K562 (cell line): ENCODE results near the gene RPL28. TPM values are rescaled to one million over a fixed set of nuclear protein-coding genes. Genes with fewer than 3 reads are reported as not detected.
A peak's percentile ranks its signal among the peaks of the same experiment; 100 is the strongest.

Experiments
- ATF1 ChIP-seq, 2 experiments: fragments of 450-650 bp in 1 of 2; IDR thresholded peaks; 2 replicates each; pipeline ENCODE4 v1.6.1; 2016; ENCODE audit warnings: missing compliant biosample characterization in 1 of 2, missing genetic modification characterization in 1 of 2
- ATF6 ChIP-seq: sonication (generic); formaldehyde crosslinking; IDR thresholded peaks from 2 replicates; pipeline ENCODE4 v1.4.0; 2020; ENCODE audit warnings: mild to moderate bottlenecking, missing genetic modification reagents
- CTCFL ChIP-seq: IDR thresholded peaks from 2 replicates; pipeline ENCODE4 v1.6.1; 2011; ENCODE audit warnings: borderline replicate concordance, low read depth, mild to moderate bottlenecking, moderate library complexity, low read length; ENCODE audit not compliant: insufficient read depth, poor library complexity, severe bottlenecking
- FUS ChIP-seq: fragments of 200-400 bp; formaldehyde crosslinking; optimal IDR thresholded peaks from 2 replicates; pipeline ENCODE3; 2017; ENCODE audit warnings: low read depth, low read length
- GTF2E2 ChIP-seq: fragments of 200-800 bp; sonication (Bioruptor generic); IDR thresholded peaks from 2 replicates; pipeline ENCODE4 v1.6.1; 2016; ENCODE audit warnings: missing genetic modification characterization, missing compliant biosample characterization
- NRF1 ChIP-seq, 2 experiments: fragments of 450-650 bp; IDR thresholded peaks in 1 of 2; conservative IDR thresholded peaks in 1 of 2; 2 replicates each; pipeline ENCODE4 v1.6.1; 2014; ENCODE audit warnings: mild to moderate bottlenecking in 2 of 2
- PHTF2 ChIP-seq: fragments of 250-450 bp; sonication (Bioruptor Pico); IDR thresholded peaks from 2 replicates; pipeline ENCODE4 v1.5.0; 2021; ENCODE audit warnings: mild to moderate bottlenecking
- RB1 ChIP-seq: fragments of 450-650 bp; IDR thresholded peaks from 2 replicates; pipeline ENCODE4 v1.6.1; 2017; ENCODE audit warnings: low read depth, mild to moderate bottlenecking
- RCOR1 ChIP-seq, 2 experiments: IDR thresholded peaks; 2 replicates each; pipeline ENCODE4 v1.6.1; 2012; ENCODE audit warnings: low read depth in 2 of 2, low read length in 2 of 2, borderline replicate concordance in 1 of 2, improper control_type of control experiment in 1 of 2
- SMAD3 ChIP-seq: fragments of 450-650 bp; formaldehyde crosslinking; conservative IDR thresholded peaks from 2 replicates; pipeline ENCODE4 v1.4.0; 2020; ENCODE audit warnings: mild to moderate bottlenecking
- SRF ChIP-seq, 2 experiments: fragments of 250-450, 450-650 bp in 1 of 2; sonication (Bioruptor Pico) in 1 of 2; sonication (generic) in 1 of 2; formaldehyde crosslinking; IDR thresholded peaks; 2 replicates each; pipeline versions ENCODE4 v1.5.0 to v1.5.1; 2020 to 2022; ENCODE audit warnings: mild to moderate bottlenecking in 1 of 2, missing genetic modification reagents in 1 of 2
- STAT5B ChIP-seq: fragments of 250-450 bp; sonication (Bioruptor Pico); IDR thresholded peaks from 2 replicates; pipeline ENCODE4 v1.8.0; 2021; ENCODE audit warnings: mild to moderate bottlenecking, inconsistent platforms
- TBP ChIP-seq: optimal IDR thresholded peaks from 2 replicates; pipeline ENCODE3; 2011; ENCODE audit warnings: low read depth, low read length, improper control_type of control experiment
- ZNF277 ChIP-seq: fragments of 250-450 bp; sonication (Bioruptor Pico); IDR thresholded peaks from 2 replicates; pipeline ENCODE4 v1.8.0; 2022; ENCODE audit warnings: inconsistent platforms, mild to moderate bottlenecking, moderate library complexity, borderline replicate concordance
- polyA plus RNA-seq, 8 experiments: library from polyadenylated mRNA; depleted of rRNA in 4 of 8; stranded (reverse) in 5 of 8; unstranded in 3 of 8; fragments of >200 nt; fragmentation: Nextera tagmentation in 2 of 8; fragmentation: Illumina TruSeq in 1 of 8; extraction: Ambion mirVana in 2 of 8; extraction: Trizol in 1 of 8; gene quantifications; 2 replicates each; pipeline versions ENCODE4 v1.2.1 to v1.2.3, GENCODE V29; 2011 to 2014; ENCODE audit warnings: inconsistent platforms in 1 of 8, missing spikeins in 1 of 8
- total RNA-seq, 7 experiments: library from RNA; depleted of rRNA in 6 of 7; stranded (reverse); fragments of >200 nt in 6 of 7; fragmentation: Illumina TruSeq in 2 of 7; extraction: Trizol in 2 of 7; gene quantifications; 2 replicates each; pipeline versions ENCODE4 v1.2.1 to v1.2.3, GENCODE V29; 2011 to 2021; ENCODE audit warnings: low replicate concordance in 1 of 7
- TF ChIP-seq, protein P1 (sequence below): conservative IDR thresholded peaks from 2 replicates; pipeline ENCODE4 v1.6.1; 2011; ENCODE audit warnings: low read depth, mild to moderate bottlenecking, low read length; ENCODE audit not compliant: control insufficient read depth
- TF ChIP-seq, protein P2 (sequence below): IDR thresholded peaks from 2 replicates; pipeline ENCODE4 v1.6.1; 2011; ENCODE audit not compliant: insufficient read length; ENCODE audit errors: extremely low read depth

The RPL28 gene
- total and polyA plus RNA-seq, 9 of the 15 experiments (the other 6 are each of a cell fraction or from before 2014, with no cell fraction given), result 124 to 3,106 (median 622) TPM

GRCh38 chr19:55385724-55386492 is at the start of gene RPL28 (continued):
- TF ChIP-seq ATF6 (CRISPR knock-in tag) (peak; percentile 29; the same call in 1 of the 2 replicates), SRF (CRISPR knock-in tag; IDR thresholded peaks at IDR 0.05) (no peak), FUS (no peak), CTCFL (no peak), PHTF2 (CRISPR knock-in tag) (no peak), STAT5B (CRISPR knock-in tag) (no peak), RB1 (peak; percentile 68), TBP (peak; percentile 99), RCOR1 (IDR thresholded peaks at IDR 0.05; ENCODE audit: borderline replicate concordance in 1 of 2, low read depth in 2 of 2, low read length in 2 of 2) (peak in 1 of 2 experiments; percentile 32; a peak in 1 of 4 replicates), ZNF277 (no peak), SMAD3 (CRISPR knock-in tag) (no peak; the same call in 1 of the 2 replicates), ATF1 (CRISPR knock-in tag; IDR thresholded peaks at IDR 0.05) (no peak), ATF1 (tag; IDR thresholded peaks at IDR 0.05) (peak; percentile 93), GTF2E2 (tag) (peak; percentile 95; the same call in 1 of the 2 replicates), NRF1 (conservative IDR thresholded peaks at IDR 0.05 in 1 of 2, IDR thresholded peaks at IDR 0.05 in 1 of 2) (peak; percentile 19 to 50; a peak in 2 of 4 replicates)
- TF ChIP-seq, protein P1, sequence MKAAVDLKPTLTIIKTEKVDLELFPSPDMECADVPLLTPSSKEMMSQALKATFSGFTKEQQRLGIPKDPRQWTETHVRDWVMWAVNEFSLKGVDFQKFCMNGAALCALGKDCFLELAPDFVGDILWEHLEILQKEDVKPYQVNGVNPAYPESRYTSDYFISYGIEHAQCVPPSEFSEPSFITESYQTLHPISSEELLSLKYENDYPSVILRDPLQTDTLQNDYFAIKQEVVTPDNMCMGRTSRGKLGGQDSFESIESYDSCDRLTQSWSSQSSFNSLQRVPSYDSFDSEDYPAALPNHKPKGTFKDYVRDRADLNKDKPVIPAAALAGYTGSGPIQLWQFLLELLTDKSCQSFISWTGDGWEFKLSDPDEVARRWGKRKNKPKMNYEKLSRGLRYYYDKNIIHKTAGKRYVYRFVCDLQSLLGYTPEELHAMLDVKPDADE, result peak; percentile 86
- TF ChIP-seq, protein P2, sequence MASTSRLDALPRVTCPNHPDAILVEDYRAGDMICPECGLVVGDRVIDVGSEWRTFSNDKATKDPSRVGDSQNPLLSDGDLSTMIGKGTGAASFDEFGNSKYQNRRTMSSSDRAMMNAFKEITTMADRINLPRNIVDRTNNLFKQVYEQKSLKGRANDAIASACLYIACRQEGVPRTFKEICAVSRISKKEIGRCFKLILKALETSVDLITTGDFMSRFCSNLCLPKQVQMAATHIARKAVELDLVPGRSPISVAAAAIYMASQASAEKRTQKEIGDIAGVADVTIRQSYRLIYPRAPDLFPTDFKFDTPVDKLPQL, result peak; percentile 87
